GM18517 (cell line): ENCODE measurements around the gene RPL12.
A peak's percentile ranks its signal among the peaks of the same experiment; 100 is the strongest.

Source experiments
- ATAC-seq: cut with Tn5 transposase; IDR thresholded peaks from one replicate; pipeline ENCODE4 v1.9.1; 2021; ENCODE audit warnings: mild to moderate bottlenecking, moderate library complexity; ENCODE audit not compliant: unreplicated experiment

The RPL12 gene

DNA sequence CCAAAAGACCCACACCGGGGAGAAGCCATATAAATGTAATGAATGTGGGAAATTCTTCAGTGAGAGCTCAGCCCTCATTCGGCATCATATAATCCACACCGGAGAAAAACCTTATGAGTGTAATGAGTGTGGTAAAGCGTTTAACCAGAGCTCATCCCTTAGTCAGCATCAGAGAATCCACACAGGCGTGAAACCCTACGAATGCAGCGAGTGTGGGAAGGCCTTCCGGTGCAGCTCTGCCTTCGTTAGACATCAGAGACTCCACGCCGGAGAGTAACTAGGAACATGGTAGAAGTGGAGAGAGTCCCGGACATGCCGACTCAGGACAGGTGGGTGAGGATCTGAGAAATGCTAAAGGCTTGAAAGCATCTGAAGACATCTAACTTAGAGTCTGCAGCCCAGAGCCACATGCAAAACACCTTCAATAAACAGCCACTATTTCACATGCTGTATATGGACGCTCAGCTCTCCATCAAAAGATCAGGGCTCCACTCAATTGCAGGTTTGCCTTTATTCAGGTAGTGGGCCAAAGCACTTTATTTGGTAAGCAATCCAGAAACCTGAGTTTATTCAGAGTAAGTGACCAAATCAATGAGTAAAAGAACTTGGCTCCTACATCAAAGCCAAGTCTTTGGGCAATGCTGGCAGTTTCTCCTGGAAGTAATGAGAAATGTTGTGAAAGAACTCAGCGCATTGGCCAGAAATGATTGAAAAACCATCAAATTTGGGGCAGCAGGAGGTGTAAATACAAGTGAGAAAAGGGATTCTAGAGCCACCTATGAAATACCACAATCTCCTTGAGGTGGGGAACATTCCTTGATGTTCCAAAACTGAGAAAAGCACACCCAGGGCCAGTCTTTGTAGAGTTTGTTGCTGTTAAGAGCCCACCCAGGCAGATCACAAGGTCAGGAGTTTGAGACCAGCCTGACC is 6.0 kb downstream of the RPL12 start:
- no peak for ATAC-seq

DNA sequence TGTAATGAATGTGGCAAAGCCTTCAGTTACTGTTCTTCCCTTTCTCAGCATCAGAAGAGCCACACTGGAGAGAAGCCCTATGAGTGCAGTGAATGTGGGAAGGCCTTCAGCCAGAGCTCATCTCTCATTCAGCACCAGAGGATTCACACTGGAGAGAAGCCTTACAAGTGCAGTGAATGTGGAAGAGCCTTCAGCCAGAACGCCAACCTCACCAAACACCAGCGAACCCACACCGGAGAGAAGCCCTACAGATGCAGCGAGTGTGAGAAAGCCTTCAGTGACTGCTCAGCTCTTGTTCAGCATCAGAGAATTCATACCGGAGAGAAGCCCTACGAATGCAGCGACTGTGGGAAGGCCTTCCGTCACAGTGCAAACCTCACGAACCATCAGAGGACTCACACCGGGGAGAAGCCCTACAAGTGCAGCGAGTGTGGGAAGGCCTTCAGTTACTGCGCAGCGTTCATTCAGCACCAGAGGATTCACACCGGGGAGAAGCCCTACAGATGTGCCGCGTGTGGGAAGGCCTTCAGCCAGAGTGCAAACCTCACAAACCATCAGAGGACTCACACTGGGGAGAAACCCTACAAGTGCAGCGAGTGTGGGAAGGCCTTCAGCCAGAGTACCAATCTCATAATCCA is 6.8 kb downstream of the RPL12 start:
- no peak for ATAC-seq

DNA sequence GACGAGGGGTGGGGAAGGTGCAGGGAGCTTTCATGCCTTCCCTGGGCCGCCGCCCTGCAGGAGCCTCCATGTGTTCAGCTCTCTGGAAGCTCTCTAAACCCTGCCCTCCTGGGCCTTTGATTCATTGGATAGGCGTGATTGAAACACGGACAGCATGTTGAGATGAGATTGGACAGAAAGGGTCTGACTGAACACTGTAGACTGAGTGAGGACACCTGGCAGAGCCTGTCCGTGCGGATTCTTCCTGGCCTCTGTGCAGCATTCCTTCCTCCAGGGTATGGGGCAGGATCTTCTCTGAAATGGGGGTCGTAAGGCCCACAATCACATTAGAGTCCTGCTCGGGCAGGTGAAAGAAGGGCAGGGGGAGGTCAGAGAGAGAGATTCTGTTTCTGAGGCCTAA is 12.8 kb downstream of the RPL12 start:
- no peak for ATAC-seq

DNA sequence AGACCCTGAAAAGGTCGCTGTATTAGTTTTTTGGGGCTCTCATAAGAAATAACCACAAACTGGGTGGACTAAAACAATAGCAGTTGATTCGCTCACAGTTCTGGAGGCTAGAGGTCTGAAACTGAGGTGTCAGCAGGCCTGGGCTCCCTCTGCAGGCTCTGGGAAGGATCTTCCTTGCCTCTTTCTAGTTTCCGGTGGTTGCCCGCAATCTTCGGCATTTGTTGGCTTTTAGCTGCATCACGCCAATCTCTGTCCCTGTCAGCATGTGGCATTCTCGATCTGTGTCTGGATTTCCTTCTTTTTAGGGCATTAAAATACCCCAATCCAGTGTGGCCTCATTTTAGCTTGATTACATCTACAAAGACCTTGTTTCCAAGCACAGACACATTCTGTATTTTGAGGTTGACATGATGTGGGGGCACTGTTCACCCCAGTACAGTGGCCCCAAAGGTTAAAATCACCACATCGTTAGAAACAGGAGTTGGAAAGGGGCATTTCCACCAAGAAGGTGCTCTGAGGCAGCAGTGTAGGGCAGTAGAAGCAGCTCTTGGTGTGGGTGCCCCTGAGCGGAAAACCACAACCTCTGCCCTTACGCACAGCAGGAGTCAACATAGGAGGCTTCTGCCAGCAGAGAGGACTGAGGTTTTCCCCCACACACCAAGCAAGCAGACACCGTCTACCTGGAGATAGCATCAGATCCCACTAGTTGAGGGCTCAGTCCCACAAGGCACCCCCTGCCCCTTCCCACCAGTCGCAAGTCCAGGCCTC is 13.5 kb downstream of the RPL12 start:
- no peak for ATAC-seq

DNA sequence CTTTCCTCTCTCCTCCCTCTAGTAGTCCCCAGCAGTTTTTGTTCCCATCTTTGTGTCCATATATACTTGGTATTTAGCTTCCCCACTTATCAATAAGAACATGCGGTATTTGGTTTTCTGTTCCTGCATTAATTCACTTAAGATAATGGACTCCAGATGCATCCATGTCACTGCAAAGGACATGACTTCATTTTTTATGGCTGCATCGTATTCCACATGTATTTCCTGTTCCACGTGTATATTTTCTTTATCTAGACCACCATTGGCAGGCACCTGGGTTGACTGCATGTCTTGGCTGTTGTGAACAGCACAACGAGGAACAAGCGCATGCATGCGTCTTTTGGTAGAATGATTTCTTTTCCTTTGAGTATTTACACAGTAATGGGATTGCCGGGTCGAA is 20.8 kb downstream of the RPL12 start:
- ATAC-seq: no peak

DNA sequence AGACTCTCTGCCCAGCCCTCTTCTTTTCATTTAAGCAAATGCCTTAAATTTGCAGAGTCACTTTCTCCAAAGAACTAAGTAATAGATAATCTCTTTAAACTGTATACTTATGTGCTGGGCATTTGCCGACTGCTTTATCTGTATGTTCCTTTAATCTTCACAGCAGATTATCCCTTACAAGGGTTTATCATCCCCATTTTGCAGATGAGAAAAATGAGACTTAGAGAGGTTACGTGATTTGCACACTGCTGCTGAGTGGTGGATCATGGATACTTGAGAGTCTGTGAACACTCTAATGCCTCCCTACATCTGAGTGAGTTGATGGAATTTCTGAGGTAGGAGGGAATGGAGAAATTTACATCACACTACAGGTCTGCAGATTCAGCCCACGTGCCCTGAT is 22.9 kb downstream of the RPL12 start:
- no peak for ATAC-seq

DNA sequence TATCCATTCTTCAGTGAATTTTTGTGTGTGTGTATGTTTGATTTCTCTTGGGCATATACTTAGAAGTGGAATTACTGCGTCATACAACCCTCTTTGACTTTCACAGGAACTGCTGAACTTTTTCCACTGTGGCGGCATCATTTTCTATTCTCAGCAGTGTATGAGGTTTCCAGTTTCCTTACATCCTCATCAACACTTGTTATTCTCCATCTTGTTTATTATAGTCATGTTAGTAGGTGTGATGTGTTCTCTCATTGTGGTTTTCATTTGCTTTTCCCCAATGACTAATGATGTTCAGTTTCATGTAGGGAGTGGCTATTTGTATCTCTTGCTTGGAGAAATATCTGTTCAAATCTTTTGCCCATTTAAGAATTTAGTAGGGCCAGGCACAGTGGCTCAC is 24.4 kb downstream of the RPL12 start:
- ATAC-seq: no peak

DNA sequence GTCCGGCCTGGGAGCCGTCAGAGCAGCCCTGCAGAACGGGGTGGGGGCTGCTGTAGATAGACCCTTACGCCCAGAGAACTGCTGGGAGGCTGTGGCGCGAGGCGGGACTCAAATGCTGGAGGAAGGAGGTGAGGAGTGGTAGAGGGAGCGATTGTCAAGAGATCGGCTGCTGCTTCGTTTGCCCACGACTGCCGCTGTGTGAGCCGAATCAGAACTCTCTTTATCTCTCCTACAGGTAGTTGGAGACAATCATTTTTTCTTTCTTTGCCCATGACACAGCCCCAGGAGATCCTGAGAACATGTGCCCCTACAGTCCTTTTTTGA is 26.6 kb downstream of the RPL12 start:
- ATAC-seq: peak; percentile 26

DNA sequence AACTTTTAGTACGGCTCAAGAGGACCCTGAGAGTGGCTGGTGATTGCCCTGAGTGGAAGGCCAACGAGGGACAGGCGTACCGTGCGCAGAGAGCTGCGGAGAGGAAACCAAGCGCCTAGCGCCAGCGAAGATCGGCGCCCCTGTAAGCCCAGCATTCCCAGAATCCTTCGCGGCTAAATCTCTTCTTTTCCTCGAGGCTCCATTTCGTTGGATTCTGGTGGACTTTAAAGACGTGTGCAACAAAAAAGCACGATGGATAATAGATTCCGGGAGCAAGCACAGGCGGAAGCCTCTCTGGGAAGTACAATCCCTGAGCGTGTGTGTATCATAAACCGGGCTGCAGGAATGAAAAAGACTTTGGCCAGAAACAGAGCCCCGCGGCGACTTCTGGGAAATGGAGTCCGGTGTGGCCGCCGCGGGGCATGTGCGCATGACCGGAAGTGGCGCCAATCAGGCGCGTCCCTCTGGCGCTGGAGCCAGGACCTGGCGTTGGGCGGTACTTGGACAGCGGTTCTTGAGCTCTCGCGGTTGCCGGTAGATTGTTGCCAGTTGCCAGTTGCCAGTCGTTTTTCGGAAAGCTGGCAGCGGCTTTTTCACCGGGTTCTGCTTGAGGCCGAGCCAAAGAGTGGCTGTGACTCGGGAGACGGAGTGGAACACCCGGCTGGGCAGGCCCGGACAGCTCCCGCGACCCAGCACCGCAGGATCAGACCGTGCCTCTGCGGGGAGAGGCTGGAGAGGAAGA is 27.1 kb downstream of the RPL12 start, which contains the start of gene ZNF79:
ZNF79 (plus strand) TSS at position 449 of the 742 bp plus-strand sequence. CDS start 406 bp downstream, outside the sequence.
- ATAC-seq: peak; percentile 69

DNA sequence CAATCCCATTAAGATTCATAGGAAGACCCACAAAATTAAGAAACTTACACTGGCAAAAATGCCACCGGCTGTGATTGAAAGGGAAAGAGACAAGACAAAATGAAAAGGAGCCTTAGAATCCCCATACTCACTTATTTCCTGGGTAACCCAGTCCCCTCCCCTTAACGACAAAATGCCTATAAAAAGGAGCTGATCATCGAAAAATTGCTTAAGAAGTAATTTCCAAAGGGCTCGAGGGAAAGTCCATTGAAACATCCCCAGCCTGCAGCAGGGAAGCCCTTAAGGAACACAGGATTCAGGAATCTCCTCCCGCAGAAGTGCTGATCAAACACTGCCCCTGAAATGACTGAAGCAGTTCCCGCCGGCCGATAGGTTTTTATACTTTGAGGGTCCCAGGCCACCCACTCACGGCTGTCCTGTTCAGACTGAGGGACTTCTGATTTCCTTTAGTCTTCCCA is 27.7 kb downstream of the RPL12 start:
- peak; percentile 10 for ATAC-seq

DNA sequence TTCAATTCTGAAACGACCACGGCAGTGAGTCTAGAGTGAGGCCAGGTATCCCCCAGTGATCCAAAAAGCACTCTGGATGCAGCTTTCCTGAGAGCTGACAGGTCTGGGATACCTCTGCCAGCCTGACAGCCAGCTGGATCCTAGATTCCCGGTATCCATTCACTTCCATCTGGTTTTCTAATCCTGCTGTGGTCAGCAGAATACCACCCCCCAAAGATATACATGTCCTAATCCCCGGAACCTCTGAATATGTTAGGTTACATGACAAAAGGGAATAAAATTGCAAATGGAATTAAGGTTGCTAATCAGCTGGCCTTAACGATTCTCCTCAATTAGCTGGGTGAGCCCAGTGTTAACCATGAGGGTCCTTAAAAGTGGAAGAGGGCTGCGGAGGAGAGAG is 28.4 kb downstream of the RPL12 start:
- ATAC-seq: no peak

DNA sequence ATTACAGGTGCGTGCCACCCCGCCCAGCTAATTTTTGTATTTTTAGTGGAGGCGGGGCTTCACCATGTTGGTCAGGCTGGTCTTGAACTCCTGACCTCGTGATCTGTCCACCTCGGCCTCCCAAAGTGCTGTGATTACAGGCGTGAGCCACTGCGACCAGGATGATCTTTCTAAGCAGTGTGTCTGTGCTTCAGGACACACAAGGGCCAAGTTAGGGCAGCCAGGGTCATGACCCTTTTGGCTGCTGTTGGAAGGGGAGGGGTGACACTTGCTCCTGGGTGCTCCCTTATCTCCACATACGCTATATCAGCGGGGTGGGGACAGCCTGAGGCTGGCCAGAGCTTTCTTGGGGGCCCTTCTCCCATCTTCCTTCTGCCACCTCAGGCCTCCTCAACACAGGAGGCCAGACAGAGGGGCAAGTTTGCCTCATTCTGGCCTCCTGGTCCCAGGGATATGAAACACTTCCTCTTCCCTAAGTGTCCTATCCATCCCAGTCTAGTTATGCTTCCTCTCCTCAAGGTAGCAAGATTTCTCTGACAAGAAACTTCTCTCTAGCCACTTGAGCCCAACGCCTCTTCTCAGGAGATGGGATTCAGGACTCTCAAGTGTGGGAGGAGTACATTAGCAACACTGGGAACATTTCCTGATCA is 28.9 kb downstream of the RPL12 start:
- no peak for ATAC-seq

DNA sequence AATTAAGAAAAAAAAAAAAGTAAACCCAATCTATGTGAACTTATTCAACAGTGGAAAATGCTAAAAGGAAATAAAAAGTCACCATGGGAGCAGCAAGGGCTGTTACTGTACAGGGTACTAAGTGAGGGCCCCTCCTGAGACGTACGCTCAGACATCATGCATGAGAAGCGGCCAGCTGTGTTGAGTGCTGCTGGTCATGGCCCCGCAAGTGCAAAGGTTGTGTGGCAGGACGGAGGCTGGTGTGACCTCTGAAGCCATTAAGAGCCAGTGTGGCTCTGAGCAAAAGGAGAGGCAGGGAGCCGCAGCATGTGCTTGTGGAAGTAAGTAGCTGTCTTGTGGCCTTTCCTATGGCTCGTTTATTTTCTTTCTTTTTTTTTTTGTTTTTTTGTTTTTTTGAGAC is 30.1 kb downstream of the RPL12 start:
- ATAC-seq: no peak

DNA sequence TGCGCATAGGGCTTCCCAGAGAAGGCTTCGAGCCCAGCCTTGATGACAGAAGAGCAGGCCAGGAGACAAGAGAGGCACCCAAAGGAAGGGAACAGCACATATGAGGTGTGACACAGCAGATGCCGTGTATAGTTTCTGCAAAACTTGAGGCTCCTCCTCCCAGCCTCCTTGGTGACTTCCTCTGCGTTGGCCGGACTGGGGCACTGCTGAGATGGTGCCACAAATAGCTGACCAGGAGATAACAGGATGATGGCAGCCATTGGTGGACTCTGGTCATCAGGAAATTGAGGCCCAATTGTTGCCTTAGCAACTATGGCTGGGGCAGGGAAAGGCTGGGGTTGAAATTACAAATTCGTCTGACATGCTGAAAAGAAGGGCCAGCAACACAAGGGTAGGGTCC is 31.9 kb downstream of the RPL12 start:
- ATAC-seq: no peak

DNA sequence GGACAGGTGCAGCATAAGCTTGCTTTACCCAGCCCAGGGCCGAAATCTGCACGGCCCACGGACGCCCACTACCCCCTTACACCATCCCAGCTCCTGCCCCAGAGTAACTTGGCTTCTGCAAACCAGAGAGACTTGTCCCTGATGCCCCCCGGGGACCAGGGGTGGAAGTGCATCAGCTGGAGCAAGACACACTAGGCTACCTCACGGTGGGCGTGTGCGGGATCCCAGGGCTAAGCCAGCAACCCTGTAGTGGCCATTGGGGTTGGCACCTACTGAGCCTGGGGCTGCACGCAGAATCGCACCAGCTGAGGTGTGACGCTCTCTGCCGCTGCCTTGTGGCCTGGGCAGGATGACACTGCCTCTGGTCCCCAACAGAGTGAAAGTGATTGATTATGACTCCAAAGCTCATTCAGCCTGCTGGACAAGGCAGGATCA is 33.2 kb downstream of the RPL12 start:
- no peak for ATAC-seq

DNA sequence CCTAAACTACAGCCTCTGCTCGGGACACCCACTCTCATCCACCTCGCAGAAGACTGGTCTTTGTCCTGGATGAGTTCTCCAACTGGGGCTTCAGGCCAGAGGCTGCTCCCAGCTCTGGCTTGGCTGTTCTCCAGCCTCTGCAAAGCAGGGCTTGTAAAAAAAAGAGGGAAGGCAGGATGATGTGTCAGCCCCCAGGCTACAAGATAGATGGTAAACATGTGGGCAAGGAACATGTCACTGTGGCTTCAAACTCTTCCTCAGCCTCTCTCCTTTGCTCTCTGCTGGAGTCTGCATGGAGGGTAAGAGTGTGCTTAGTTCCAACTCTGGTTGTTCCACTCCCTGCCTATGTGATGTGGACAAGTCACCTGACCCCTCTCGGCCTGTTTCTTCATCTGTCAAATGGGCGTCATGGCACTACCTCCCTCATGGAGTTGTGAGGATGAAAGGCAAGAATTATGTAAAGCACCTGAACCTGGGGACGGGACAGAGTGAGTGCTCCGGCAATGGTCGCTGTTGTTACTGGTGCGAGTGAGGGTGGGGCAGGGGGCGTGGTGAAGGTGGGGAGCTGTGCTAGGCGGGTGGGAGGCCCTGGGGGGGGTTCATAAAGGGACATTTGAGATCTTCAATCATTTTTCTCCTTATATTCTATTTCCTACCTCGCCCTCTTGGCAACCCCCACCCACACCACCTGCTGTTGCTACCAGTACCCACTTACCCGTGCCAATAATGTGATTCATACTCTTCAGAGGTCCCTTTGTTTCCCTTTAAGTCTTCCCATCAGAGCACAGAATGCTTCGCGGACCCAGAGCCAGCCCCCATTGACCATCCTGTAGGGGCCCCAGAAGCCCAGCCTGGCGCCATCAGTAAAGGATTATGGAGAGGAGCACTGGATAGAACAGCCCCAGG is 33.8 kb downstream of the RPL12 start:
- ATAC-seq: no peak

DNA sequence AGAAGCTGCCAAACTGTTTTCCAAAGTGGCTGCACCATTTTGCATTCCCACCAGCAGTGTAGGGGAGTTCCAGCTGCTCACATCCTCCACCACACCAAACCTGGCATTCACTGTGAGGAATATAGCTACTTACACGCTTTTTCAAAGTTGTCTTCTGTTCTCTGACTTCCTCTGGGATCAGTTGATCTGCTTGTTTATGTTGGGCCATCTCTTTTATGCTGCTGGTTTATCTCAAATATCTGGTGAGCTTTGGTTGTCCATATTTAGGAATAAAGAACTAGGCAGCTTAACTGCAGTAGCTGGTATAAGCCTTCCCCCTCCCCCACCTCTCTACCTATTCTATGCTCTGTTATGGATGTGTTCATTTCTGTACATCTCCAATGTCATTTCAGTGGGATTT is 35.5 kb downstream of the RPL12 start:
- no peak for ATAC-seq

DNA sequence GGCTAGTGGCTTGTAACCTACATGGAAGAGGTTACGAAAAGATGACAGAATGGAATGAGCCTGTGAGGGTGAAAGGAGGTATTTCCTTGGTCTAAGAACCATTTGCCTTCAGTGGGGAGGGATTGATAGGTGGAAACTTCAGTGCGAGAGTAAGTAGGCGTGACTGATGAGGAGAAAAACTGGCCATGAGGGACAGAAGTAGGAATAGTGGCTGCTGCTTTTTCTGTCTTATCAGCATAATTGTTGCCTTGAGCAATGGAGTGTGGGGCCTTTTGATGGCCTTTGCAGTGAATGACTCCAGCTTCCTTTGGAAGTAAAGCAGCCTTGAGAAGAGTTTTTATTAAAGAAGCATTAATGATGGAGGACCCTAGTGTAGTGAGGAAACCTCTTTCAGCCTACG is 36.1 kb downstream of the RPL12 start:
- ATAC-seq: no peak

DNA sequence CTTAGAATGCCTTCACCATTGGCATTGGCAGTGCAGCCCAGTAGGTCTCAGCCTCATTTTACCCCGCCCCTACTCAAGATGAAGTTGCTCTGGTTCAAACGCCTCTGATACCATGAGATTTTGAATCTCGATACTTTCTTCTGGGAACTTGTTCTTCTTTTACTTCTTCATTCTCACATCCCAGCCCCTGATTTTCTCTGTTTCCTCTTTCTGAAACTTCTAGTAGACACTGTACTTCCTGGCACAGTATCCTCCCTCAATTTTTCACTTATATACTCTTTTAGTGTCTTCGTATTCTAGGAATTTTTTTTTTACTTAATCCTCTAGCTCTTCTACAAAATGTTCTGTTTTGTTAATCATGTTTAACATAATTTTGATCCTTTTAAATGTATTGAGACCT is 40.1 kb downstream of the RPL12 start:
- ATAC-seq: no peak
